SK-N-MC (cell line): ENCODE data around the gene BTF3L4.

Source experiments
- DNase-seq: peaks from one replicate; pipeline ENCODE4 v3.0.0-alpha.2; 2011; ENCODE audit warnings: low read depth, low spot score
- H3K27ac ChIP-seq: fragments of 200-600 bp; sonication (generic); 2 replicates; pipeline ENCODE4 v1.5.1; 2016; ENCODE audit warnings: mixed run types
- H3K36me3 ChIP-seq: fragments of 200-600 bp; sonication (generic); 2 replicates; pipeline ENCODE4 v1.6.1; 2017; ENCODE audit warnings: antibody characterized with exemption, low read length, mixed read lengths; ENCODE audit not compliant: insufficient read depth
- H3K4me3 ChIP-seq: fragments of 200-600 bp; sonication (generic); 2 replicates; pipeline ENCODE4 v1.5.1; 2016
- H3K9ac ChIP-seq: fragments of 200-600 bp; sonication (generic); 2 replicates; pipeline ENCODE4 v1.8.0; 2017; ENCODE audit warnings: mixed run types, mixed read lengths; ENCODE audit not compliant: insufficient read length
- H3K9me3 ChIP-seq: fragments of 200-600 bp; sonication (generic); 2 replicates; pipeline ENCODE4 v1.6.1; 2017; ENCODE audit warnings: low read depth, mild to moderate bottlenecking, antibody characterized with exemption, low read length, moderate library complexity, mixed read lengths
- EZH2 ChIP-seq: fragments of 200-600 bp; sonication (generic); IDR thresholded peaks from one replicate; pipeline ENCODE4 v1.6.1; 2017; ENCODE audit warnings: antibody characterized with exemption
- FOXP2 ChIP-seq: optimal IDR thresholded peaks from 2 replicates; pipeline ENCODE3; 2011; ENCODE audit warnings: mild to moderate bottlenecking, moderate library complexity; ENCODE audit not compliant: insufficient read depth; ENCODE audit errors: extremely low read length, control extremely low read depth
- POLR2AphosphoS5 ChIP-seq: IDR thresholded peaks from 2 replicates; pipeline ENCODE4 v1.6.1; 2012; ENCODE audit warnings: mild to moderate bottlenecking, low read depth, low read length, borderline replicate concordance

Gene BTF3L4

DNA sequence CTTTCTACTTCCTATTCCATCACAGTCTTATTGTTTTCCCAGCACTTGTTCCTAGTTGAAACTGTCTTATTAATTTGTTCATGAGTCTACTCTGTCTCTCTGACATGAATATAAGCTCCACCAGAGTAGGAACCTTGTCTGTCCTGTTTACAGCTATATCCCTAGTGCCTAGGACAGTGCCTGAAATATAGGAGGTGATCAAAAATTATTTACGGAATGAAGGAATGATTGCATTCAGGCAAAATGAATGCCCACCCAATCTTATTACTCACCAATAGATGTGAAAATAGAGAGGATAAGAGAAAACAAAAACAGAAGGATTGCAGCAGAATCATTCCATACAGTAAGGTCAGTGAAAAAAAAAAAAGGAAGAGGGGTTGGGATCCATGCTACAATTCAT lies 2.2 kb upstream of the BTF3L4 start:
- H3K9me3 ChIP-seq: no peaks in the 10 kb centered on the region
- TF ChIP-seq POLR2AphosphoS5: no peak
- TF ChIP-seq EZH2: no peak
- TF ChIP-seq FOXP2: no peak
- no peak overlapping the region for H3K27ac ChIP-seq
- H3K36me3 ChIP-seq: peaks cover 25% of the 10 kb centered on the region
- peak overlapping the region; percentile 93 for H3K4me3 ChIP-seq
- peak overlapping the region; percentile 90 for H3K9ac ChIP-seq
- DNase-seq: no peak

DNA sequence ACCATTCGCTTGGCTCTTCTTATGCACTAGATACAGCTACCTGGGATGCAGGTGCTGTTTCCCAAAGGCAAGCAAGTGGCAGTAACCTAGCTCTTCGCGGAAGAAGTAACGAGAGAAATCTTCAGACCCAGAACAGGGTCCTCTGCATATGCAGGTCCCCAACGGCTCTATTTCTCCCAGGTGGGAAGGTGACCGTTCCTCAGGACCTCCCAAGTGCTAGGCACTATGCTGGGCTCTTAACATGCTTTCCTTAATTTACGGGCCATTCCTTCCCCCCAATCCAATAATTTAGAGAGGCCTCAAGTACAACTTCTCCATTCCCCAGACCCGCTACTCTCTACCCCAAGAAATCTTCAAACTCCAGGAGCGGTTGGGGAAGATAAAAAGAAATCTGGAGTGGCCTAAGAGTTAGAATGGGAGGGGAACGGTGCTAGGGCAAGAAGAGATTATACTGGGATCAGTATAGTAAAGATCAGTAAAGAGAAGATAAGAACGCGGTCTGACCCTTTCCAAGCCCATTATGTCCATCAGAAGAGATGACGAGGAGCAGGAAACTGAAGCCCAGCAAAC lies 1.5 kb upstream of the BTF3L4 start:
- Histone ChIP-seq H3K4me3 (peak overlapping the region; percentile 93), H3K9me3 (no peaks in the 10 kb centered on the region), H3K9ac (peak overlapping the region; percentile 90), H3K36me3 (peaks cover 32% of the 10 kb centered on the region), H3K27ac (peak overlapping the region; percentile 37)
- no peak for DNase-seq
- no peak for TF ChIP-seq POLR2AphosphoS5
- no peak for TF ChIP-seq FOXP2
- no peak for TF ChIP-seq EZH2

DNA sequence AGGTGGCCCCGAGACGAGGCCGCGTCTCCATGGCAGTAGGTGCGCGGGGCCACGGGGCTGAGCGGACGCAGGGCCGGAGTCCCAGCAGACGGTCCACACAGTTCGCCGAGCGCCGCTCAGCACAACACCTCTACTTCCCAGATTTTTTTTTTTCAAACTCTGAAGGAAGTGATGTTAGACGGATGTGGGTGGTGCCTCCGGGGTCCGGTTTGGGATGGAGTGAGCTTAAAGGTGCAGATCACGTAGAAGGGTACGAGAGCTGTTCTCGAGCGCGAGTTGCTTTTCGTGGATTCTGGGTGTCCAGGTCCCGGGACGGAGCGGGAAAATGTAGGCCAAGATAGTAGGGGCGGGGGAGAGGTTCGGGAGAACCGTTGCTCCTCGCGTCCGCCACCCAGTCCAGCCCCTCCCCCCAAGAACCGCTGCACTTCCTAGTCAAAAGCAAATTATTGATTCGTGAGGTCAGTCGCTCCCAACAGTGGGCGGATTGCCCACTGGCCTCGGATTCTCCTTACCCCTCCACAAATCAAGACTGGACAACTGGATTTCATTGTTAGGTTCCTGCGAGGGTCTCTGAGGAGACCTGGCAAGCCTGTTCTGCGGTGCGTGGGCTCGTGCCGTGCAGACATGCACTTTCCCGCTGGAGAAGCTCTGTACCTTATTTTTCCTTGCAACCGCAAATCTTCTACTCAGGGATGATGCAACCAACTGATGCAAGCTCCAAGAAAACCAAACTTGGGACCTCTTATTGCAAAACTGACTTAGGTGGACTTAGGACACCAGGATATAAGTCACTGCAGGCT lies 829 bp upstream of the BTF3L4 start, which contains the start of gene TXNDC12:
TXNDC12 (minus strand) TSS at position 126 of the 800 bp plus-strand sequence; CDS start at position 31, 95 bp downstream.
- peak within 1 kb of the TSS; percentile 93 for H3K4me3 ChIP-seq
- no peaks in the 10 kb centered on the region for H3K9me3 ChIP-seq
- peak; percentile 81 for DNase-seq
- H3K9ac ChIP-seq: peak within 1 kb of the TSS; percentile 90
- H3K36me3 ChIP-seq: peaks cover 35% of the 10 kb centered on the region
- peak within 1 kb of the TSS; percentile 97 for H3K27ac ChIP-seq
- TF ChIP-seq POLR2AphosphoS5 (peak; percentile 94), FOXP2 (no peak)

GRCh38 chr1:52055866-52056162 lies 281 bp upstream of the BTF3L4 start:
- no peak for DNase-seq
- Histone ChIP-seq H3K9ac (peak overlapping the region; percentile 90), H3K27ac (peak overlapping the region; percentile 97), H3K9me3 (no peaks in the 10 kb centered on the region), H3K4me3 (peak overlapping the region; percentile 93), H3K36me3 (peaks cover 36% of the 10 kb centered on the region)
- TF ChIP-seq EZH2 (no peak), POLR2AphosphoS5 (no peak), FOXP2 (no peak)

DNA sequence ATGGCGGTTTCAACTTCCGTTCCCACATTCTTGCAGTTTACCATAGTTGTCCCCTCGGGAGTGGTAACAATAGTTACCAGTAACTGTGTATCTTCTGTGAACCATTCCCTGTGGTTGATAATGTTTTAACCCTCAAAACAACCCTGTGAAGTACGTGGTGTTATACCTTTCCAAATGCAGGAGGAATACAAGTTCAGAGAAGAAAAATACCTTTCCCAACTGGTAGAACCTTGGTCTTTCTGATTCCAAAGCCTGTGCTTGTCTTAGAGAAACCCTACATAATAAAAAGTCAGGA lies 789 bp downstream of the BTF3L4 start:
- Histone ChIP-seq H3K36me3 (peaks cover 40% of the 10 kb centered on the region), H3K27ac (peak overlapping the region; percentile 97), H3K9me3 (no peaks in the 10 kb centered on the region), H3K4me3 (peak overlapping the region; percentile 93), H3K9ac (peak overlapping the region; percentile 96)
- TF ChIP-seq POLR2AphosphoS5 (no peak), EZH2 (no peak), FOXP2 (no peak)
- DNase-seq: no peak

GRCh38 chr1:52057255-52057654 lies 1.2 kb downstream of the BTF3L4 start:
- no peak for DNase-seq
- Histone ChIP-seq H3K36me3 (peaks cover 36% of the 10 kb centered on the region), H3K9me3 (no peaks in the 10 kb centered on the region), H3K4me3 (peak overlapping the region; percentile 93), H3K27ac (peak overlapping the region; percentile 97), H3K9ac (peak overlapping the region; percentile 96)
- TF ChIP-seq FOXP2 (no peak), EZH2 (no peak), POLR2AphosphoS5 (no peak)

GRCh38 chr1:52057876-52058415 lies 1.9 kb downstream of the BTF3L4 start:
- TF ChIP-seq EZH2: no peak
- no peak for TF ChIP-seq POLR2AphosphoS5
- no peak for TF ChIP-seq FOXP2
- H3K9ac ChIP-seq: peak overlapping the region; percentile 96
- H3K4me3 ChIP-seq: peak overlapping the region; percentile 93
- no peak for DNase-seq
- H3K27ac ChIP-seq: peak overlapping the region; percentile 97
- peaks cover 37% of the 10 kb centered on the region for H3K36me3 ChIP-seq
- no peaks in the 10 kb centered on the region for H3K9me3 ChIP-seq

GRCh38 chr1:52059321-52059720 lies 3.2 kb downstream of the BTF3L4 start:
- peak overlapping the region; percentile 52 for H3K4me3 ChIP-seq

More at GRCh38 chr1:52059321-52059720, 3.2 kb downstream of the BTF3L4 start:
- H3K36me3 ChIP-seq: peaks cover 50% of the 10 kb centered on the region
- no peak for DNase-seq
- H3K9me3 ChIP-seq: no peaks in the 10 kb centered on the region
- H3K27ac ChIP-seq: peak overlapping the region; percentile 69
- no peak for TF ChIP-seq EZH2
- no peak for TF ChIP-seq POLR2AphosphoS5
- TF ChIP-seq FOXP2: no peak
- H3K9ac ChIP-seq: peak overlapping the region; percentile 41
